ENCODE results near the gene BRD4.
A peak's percentile ranks its signal among the peaks of the same experiment; 100 is the strongest.

DNA sequence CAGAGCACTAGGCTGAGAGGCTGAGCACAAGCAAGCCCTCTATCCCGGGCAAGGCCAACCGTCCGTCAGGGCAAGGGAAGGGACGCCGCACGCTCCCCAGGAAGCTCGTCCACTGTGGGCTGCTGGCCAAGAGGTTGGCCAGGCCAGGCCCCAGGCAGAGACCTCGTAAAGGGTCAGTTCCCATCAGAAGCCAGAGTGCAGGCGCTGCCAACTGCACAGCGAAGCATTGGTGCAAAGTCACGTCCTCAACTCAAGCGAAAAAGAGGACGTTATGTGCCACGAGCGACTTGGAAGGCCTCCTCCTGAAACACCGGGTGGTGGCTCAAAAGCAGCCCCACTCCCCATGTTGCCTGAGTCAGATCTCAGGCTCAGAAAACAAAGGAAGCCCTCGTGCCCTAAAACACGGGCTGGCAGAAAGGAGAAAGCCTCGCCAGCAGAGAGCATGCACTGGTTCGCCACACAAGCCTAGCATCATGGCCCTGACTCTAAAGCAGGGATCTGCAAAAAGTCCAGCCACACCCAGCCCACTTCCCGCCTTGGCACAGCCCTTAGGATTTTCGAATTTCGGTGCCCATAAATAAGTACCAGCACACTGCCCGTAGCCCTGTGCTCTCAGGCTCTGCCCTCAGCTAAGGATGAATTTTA, 42.6 kb upstream of the BRD4 start:
- TF ChIP-seq, protein P1, sequence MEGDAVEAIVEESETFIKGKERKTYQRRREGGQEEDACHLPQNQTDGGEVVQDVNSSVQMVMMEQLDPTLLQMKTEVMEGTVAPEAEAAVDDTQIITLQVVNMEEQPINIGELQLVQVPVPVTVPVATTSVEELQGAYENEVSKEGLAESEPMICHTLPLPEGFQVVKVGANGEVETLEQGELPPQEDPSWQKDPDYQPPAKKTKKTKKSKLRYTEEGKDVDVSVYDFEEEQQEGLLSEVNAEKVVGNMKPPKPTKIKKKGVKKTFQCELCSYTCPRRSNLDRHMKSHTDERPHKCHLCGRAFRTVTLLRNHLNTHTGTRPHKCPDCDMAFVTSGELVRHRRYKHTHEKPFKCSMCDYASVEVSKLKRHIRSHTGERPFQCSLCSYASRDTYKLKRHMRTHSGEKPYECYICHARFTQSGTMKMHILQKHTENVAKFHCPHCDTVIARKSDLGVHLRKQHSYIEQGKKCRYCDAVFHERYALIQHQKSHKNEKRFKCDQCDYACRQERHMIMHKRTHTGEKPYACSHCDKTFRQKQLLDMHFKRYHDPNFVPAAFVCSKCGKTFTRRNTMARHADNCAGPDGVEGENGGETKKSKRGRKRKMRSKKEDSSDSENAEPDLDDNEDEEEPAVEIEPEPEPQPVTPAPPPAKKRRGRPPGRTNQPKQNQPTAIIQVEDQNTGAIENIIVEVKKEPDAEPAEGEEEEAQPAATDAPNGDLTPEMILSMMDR (IDR thresholded peaks at IDR 0.05): no peak
- peak; percentile 49 to 61 for TF ChIP-seq POLR2AphosphoS5 (IDR thresholded peaks at IDR 0.05)

Data from esophagus muscularis mucosa (tissue), 3 donors.